IMR-90 (cell line): ENCODE measurements around the gene GRK2.

Experiments used
- BHLHE40 ChIP-seq: fragments of 150-350 bp; IDR thresholded peaks from 2 replicates; pipeline ENCODE4 v1.6.1; 2016; ENCODE audit warnings: mild to moderate bottlenecking, low read depth, low read length
- CEBPB ChIP-seq: IDR thresholded peaks from 2 replicates; pipeline ENCODE4 v1.6.1; 2012; ENCODE audit warnings: low read depth, low read length, improper control_type of control experiment
- CTCF ChIP-seq: conservative IDR thresholded peaks from 2 replicates; pipeline ENCODE4 v1.5.1; 2012; ENCODE audit warnings: mild to moderate bottlenecking, low read depth, low read length, improper control_type of control experiment
- POLR2A ChIP-seq: IDR thresholded peaks from 2 replicates; pipeline ENCODE4 v1.6.1; 2012; ENCODE audit warnings: mild to moderate bottlenecking, low read depth, low read length
- TF ChIP-seq, protein P1 (sequence below): fragments of 150-350 bp; IDR thresholded peaks from 2 replicates; pipeline ENCODE4 v1.6.1; 2016; ENCODE audit warnings: low read depth, mild to moderate bottlenecking, low read length, moderate library complexity, borderline replicate concordance

DNA sequence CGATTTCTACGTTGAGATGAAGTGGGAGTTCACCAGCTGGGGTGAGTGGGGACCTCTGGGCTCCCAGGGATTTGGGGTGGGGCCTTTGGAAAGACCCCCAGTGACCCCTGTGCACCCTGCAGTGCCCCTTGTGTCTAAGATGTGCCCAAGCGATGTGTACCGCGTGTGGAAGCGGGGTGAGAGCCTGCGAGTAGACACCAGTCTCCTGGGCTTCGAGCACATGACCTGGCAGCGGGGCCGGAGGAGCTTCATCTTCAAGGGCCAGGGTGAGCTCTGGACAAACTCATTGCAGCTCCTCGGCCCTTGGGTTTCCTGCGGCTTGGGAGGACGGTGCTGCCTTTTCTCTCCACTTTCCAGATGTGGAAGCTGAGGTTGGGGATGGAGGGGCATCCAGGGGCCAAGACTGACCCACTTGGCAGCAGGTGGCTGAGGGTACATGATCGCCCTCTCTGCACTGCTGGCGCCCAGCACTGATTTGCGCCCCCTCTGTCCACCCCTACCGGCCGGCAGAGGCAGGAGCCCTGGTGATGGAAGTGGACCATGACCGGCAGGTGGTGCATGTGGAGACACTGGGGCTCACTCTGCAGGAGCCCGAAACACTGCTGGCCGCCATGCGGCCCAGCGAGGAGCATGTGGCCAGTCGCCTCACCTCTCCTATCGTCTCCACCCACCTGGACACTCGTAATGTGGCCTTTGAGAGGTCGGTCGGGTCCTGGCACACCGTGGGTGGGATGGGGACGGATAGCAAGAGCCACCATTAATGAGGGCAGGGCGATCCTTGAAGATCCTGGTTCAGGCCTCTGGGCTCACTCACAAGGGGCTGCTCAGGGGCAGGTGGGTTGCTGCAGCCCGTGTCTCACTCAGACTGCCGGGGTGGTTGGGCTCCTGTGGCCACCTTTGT, 25.5 kb downstream of the GRK2 start:
- no peak for TF ChIP-seq BHLHE40
- TF ChIP-seq CTCF: no peak
- TF ChIP-seq POLR2A: no peak
- TF ChIP-seq CEBPB: no peak
- TF ChIP-seq, protein P1, sequence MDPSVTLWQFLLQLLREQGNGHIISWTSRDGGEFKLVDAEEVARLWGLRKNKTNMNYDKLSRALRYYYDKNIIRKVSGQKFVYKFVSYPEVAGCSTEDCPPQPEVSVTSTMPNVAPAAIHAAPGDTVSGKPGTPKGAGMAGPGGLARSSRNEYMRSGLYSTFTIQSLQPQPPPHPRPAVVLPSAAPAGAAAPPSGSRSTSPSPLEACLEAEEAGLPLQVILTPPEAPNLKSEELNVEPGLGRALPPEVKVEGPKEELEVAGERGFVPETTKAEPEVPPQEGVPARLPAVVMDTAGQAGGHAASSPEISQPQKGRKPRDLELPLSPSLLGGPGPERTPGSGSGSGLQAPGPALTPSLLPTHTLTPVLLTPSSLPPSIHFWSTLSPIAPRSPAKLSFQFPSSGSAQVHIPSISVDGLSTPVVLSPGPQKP: no peak
